ENCODE measurements around the gene LPCAT1. TPM values are rescaled to one million over a fixed set of nuclear protein-coding genes. Genes with fewer than 3 reads are reported as not detected.
A peak's percentile ranks its signal among the peaks of the same experiment; 100 is the strongest.

LPCAT1 gene
- total RNA-seq, 1 donor from 2014 or later = 11.0 TPM

- no peak for TF ChIP-seq CTCF (IDR thresholded peaks at IDR 0.05; ENCODE audit: borderline replicate concordance)
- H3K27me3 ChIP-seq (ENCODE audit: low read depth) = peaks cover 30% of the 10 kb centered on the region
- no peak for DNase-seq
- no peaks in the 10 kb centered on the region for H3K9me3 ChIP-seq (replicated peaks)
- H3K4me1 ChIP-seq = no peaks in the 10 kb centered on the region
- H3K36me3 ChIP-seq = no peaks in the 10 kb centered on the region
- H3K27ac ChIP-seq (replicated peaks) = no peak overlapping the region
- intact Hi-C loops (cut with micrococcal nuclease) = no loop called here
- no peak overlapping the region for H3K4me3 ChIP-seq
These were observed 104.1 kb downstream of the LPCAT1 start for GRCh38 chr5:1419476-1420210.

- no peak overlapping the region for H3K27ac ChIP-seq (replicated peaks)
- H3K36me3 ChIP-seq = no peaks in the 10 kb centered on the region
- H3K4me3 ChIP-seq = no peak overlapping the region
- no peak for TF ChIP-seq CTCF (IDR thresholded peaks at IDR 0.05; ENCODE audit: borderline replicate concordance)
- DNase-seq = no peak
- peaks cover 33% of the 10 kb centered on the region for H3K27me3 ChIP-seq (ENCODE audit: low read depth)
- intact Hi-C loops (cut with micrococcal nuclease) = no loop called here
- H3K4me1 ChIP-seq = no peaks in the 10 kb centered on the region
- H3K9me3 ChIP-seq (replicated peaks) = no peaks in the 10 kb centered on the region
These were observed 104.9 kb downstream of the LPCAT1 start for GRCh38 chr5:1418921-1419280.

GRCh38 chr5:1418238-1418920 is 105.4 kb downstream of the LPCAT1 start:
- no peak for DNase-seq
- Histone ChIP-seq H3K36me3 (no peaks in the 10 kb centered on the region), H3K27me3 (ENCODE audit: low read depth) (peaks cover 33% of the 10 kb centered on the region), H3K4me1 (no peaks in the 10 kb centered on the region), H3K27ac (replicated peaks) (no peak overlapping the region), H3K9me3 (replicated peaks) (no peaks in the 10 kb centered on the region), H3K4me3 (no peak overlapping the region)
- no peak for TF ChIP-seq CTCF (IDR thresholded peaks at IDR 0.05; ENCODE audit: borderline replicate concordance)
- intact Hi-C loops (cut with micrococcal nuclease) = no loop called here

GRCh38 chr5:1417586-1418225 is 106.1 kb downstream of the LPCAT1 start:
- H3K27ac ChIP-seq (replicated peaks) = no peak overlapping the region
- no peaks in the 10 kb centered on the region for H3K4me1 ChIP-seq
- H3K36me3 ChIP-seq = no peaks in the 10 kb centered on the region
- no peak overlapping the region for H3K4me3 ChIP-seq
- intact Hi-C loops (cut with micrococcal nuclease) = no loop called here
- H3K27me3 ChIP-seq (ENCODE audit: low read depth) = peaks cover 40% of the 10 kb centered on the region
- no peaks in the 10 kb centered on the region for H3K9me3 ChIP-seq (replicated peaks)
- DNase-seq = peak; percentile 1
- TF ChIP-seq CTCF (IDR thresholded peaks at IDR 0.05; ENCODE audit: borderline replicate concordance) = no peak

- intact Hi-C loops (cut with micrococcal nuclease) = no loop called here
- no peaks in the 10 kb centered on the region for H3K36me3 ChIP-seq
- H3K9me3 ChIP-seq (replicated peaks) = no peaks in the 10 kb centered on the region
- H3K27ac ChIP-seq (replicated peaks) = no peak overlapping the region
- no peak overlapping the region for H3K4me3 ChIP-seq
- H3K27me3 ChIP-seq (ENCODE audit: low read depth) = peaks cover 48% of the 10 kb centered on the region
- H3K4me1 ChIP-seq = no peaks in the 10 kb centered on the region
- no peak for TF ChIP-seq CTCF (IDR thresholded peaks at IDR 0.05; ENCODE audit: borderline replicate concordance)
- peak; percentile 7 for DNase-seq
These were observed 106.8 kb downstream of the LPCAT1 start for GRCh38 chr5:1416856-1417469.
